T-helper 2 cell treated with Interferon-gamma antibody and Interleukin-4, amounts not matched to agents 5 μg/mL and 100 μg/mL, for 36 hours (primary cell): ENCODE results near the gene ARL15.

Source experiments
- DNase-seq: peaks from one replicate; pipeline ENCODE4 v3.0.0; 2021; ENCODE audit warnings: low spot score
- H3K27ac Mint-ChIP-seq: one replicate; pipeline ENCODE4 v1.8.0; 2021; ENCODE audit warnings: mild to moderate bottlenecking, mixed read lengths
- H3K27me3 Mint-ChIP-seq: one replicate; pipeline ENCODE4 v1.8.0; 2021; ENCODE audit warnings: low read depth, mixed read lengths
- H3K36me3 Mint-ChIP-seq: one replicate; pipeline ENCODE4 v1.8.0; 2021; ENCODE audit warnings: low read depth, mixed read lengths
- H3K4me1 Mint-ChIP-seq: one replicate; pipeline ENCODE4 v1.8.0; 2021; ENCODE audit warnings: low read depth, mixed read lengths
- H3K4me3 Mint-ChIP-seq: one replicate; pipeline ENCODE4 v1.8.0; 2022; ENCODE audit warnings: mild to moderate bottlenecking, moderate library complexity, mixed read lengths
- H3K9me3 Mint-ChIP-seq: one replicate; pipeline ENCODE4 v1.8.0; 2021; ENCODE audit warnings: mixed read lengths

Gene ARL15

GRCh38 chr5:54177058-54177457 lies 133.3 kb downstream of the ARL15 start:
- Mint-ChIP-seq H3K27ac (no peak overlapping the region), H3K27me3 (no peaks in the 10 kb centered on the region), H3K36me3 (no peaks in the 10 kb centered on the region), H3K9me3 (no peaks in the 10 kb centered on the region), H3K4me3 (no peak overlapping the region), H3K4me1 (peaks cover 6% of the 10 kb centered on the region)
- DNase-seq, result no peak

- Mint-ChIP-seq H3K36me3 (no peaks in the 10 kb centered on the region), H3K9me3 (no peaks in the 10 kb centered on the region), H3K4me3 (no peak overlapping the region), H3K27ac (no peak overlapping the region), H3K27me3 (no peaks in the 10 kb centered on the region), H3K4me1 (peaks cover 7% of the 10 kb centered on the region)
- DNase-seq, result no peak
Observed at GRCh38 chr5:54176066-54176830, 134.1 kb downstream of the ARL15 start.

- no peak overlapping the region for H3K27ac Mint-ChIP-seq
- H3K9me3 Mint-ChIP-seq, result no peaks in the 10 kb centered on the region
- DNase-seq, result no peak
Observed at GRCh38 chr5:54173251-54173650, 137.1 kb downstream of the ARL15 start.

GRCh38 chr5:54171645-54172384 lies 138.6 kb downstream of the ARL15 start:
- Mint-ChIP-seq H3K9me3 (no peaks in the 10 kb centered on the region), H3K36me3 (no peaks in the 10 kb centered on the region), H3K27ac (no peak overlapping the region), H3K4me3 (no peak overlapping the region), H3K4me1 (peaks cover 7% of the 10 kb centered on the region), H3K27me3 (no peaks in the 10 kb centered on the region)
- no peak for DNase-seq

More at GRCh38 chr5:54173251-54173650, 137.1 kb downstream of the ARL15 start:
- no peak overlapping the region for H3K4me3 Mint-ChIP-seq
- no peaks in the 10 kb centered on the region for H3K36me3 Mint-ChIP-seq
- H3K27me3 Mint-ChIP-seq, result no peaks in the 10 kb centered on the region
- peaks cover 7% of the 10 kb centered on the region for H3K4me1 Mint-ChIP-seq

- Mint-ChIP-seq H3K36me3 (no peaks in the 10 kb centered on the region), H3K27ac (no peak overlapping the region), H3K4me1 (no peaks in the 10 kb centered on the region), H3K4me3 (no peak overlapping the region), H3K27me3 (no peaks in the 10 kb centered on the region), H3K9me3 (no peaks in the 10 kb centered on the region)
- no peak for DNase-seq
Observed at GRCh38 chr5:54165687-54166086, 144.7 kb downstream of the ARL15 start.

- DNase-seq, result no peak
- Mint-ChIP-seq H3K4me1 (no peaks in the 10 kb centered on the region), H3K9me3 (no peaks in the 10 kb centered on the region), H3K4me3 (no peak overlapping the region), H3K36me3 (no peaks in the 10 kb centered on the region), H3K27me3 (no peaks in the 10 kb centered on the region), H3K27ac (no peak overlapping the region)
Observed at GRCh38 chr5:54162184-54162583, 148.2 kb downstream of the ARL15 start.

GRCh38 chr5:54160329-54160728 lies 150.0 kb downstream of the ARL15 start:
- H3K36me3 Mint-ChIP-seq, result no peaks in the 10 kb centered on the region
- H3K4me1 Mint-ChIP-seq, result no peaks in the 10 kb centered on the region
- no peak overlapping the region for H3K27ac Mint-ChIP-seq
- no peaks in the 10 kb centered on the region for H3K27me3 Mint-ChIP-seq
- DNase-seq, result no peak
- no peak overlapping the region for H3K4me3 Mint-ChIP-seq
- H3K9me3 Mint-ChIP-seq, result no peaks in the 10 kb centered on the region

GRCh38 chr5:54159893-54160195 lies 150.5 kb downstream of the ARL15 start:
- Mint-ChIP-seq H3K4me3 (no peak overlapping the region), H3K9me3 (no peaks in the 10 kb centered on the region), H3K36me3 (no peaks in the 10 kb centered on the region), H3K27ac (no peak overlapping the region), H3K27me3 (no peaks in the 10 kb centered on the region), H3K4me1 (no peaks in the 10 kb centered on the region)
- DNase-seq, result no peak

- no peaks in the 10 kb centered on the region for H3K9me3 Mint-ChIP-seq
- no peaks in the 10 kb centered on the region for H3K36me3 Mint-ChIP-seq
- DNase-seq, result no peak
- no peaks in the 10 kb centered on the region for H3K27me3 Mint-ChIP-seq
- no peak overlapping the region for H3K27ac Mint-ChIP-seq
- H3K4me3 Mint-ChIP-seq, result no peak overlapping the region
- H3K4me1 Mint-ChIP-seq, result no peaks in the 10 kb centered on the region
Observed at GRCh38 chr5:54159153-54159892, 151.1 kb downstream of the ARL15 start.

GRCh38 chr5:54156577-54156976 lies 153.8 kb downstream of the ARL15 start:
- Mint-ChIP-seq H3K9me3 (no peaks in the 10 kb centered on the region), H3K27me3 (no peaks in the 10 kb centered on the region), H3K27ac (no peak overlapping the region), H3K4me3 (no peak overlapping the region), H3K4me1 (no peaks in the 10 kb centered on the region), H3K36me3 (no peaks in the 10 kb centered on the region)
- no peak for DNase-seq

GRCh38 chr5:54150841-54151240 lies 159.5 kb downstream of the ARL15 start:
- Mint-ChIP-seq H3K27me3 (no peaks in the 10 kb centered on the region), H3K9me3 (no peaks in the 10 kb centered on the region), H3K27ac (no peak overlapping the region), H3K4me1 (no peaks in the 10 kb centered on the region), H3K36me3 (no peaks in the 10 kb centered on the region), H3K4me3 (no peak overlapping the region)
- no peak for DNase-seq

GRCh38 chr5:54148858-54149257 lies 161.5 kb downstream of the ARL15 start:
- Mint-ChIP-seq H3K4me1 (no peaks in the 10 kb centered on the region), H3K27me3 (no peaks in the 10 kb centered on the region), H3K9me3 (no peaks in the 10 kb centered on the region), H3K27ac (no peak overlapping the region), H3K36me3 (no peaks in the 10 kb centered on the region), H3K4me3 (no peak overlapping the region)
- no peak for DNase-seq

GRCh38 chr5:54148067-54148845 lies 162.1 kb downstream of the ARL15 start:
- no peak for DNase-seq
- Mint-ChIP-seq H3K27me3 (no peaks in the 10 kb centered on the region), H3K4me1 (no peaks in the 10 kb centered on the region), H3K27ac (no peak overlapping the region), H3K4me3 (no peak overlapping the region), H3K9me3 (no peaks in the 10 kb centered on the region), H3K36me3 (no peaks in the 10 kb centered on the region)

GRCh38 chr5:54146916-54147315 lies 163.5 kb downstream of the ARL15 start:
- H3K36me3 Mint-ChIP-seq, result no peaks in the 10 kb centered on the region
- H3K4me3 Mint-ChIP-seq, result no peak overlapping the region
- H3K4me1 Mint-ChIP-seq, result no peaks in the 10 kb centered on the region

More at GRCh38 chr5:54146916-54147315, 163.5 kb downstream of the ARL15 start:
- DNase-seq, result no peak
- Mint-ChIP-seq H3K27ac (no peak overlapping the region), H3K27me3 (no peaks in the 10 kb centered on the region), H3K9me3 (no peaks in the 10 kb centered on the region)
